GM13977 (cell line): ENCODE data around the gene MEDAG.

ENCODE experiments used
- DNase-seq: peaks from one replicate; pipeline ENCODE4 v3.0.0; 2012; ENCODE audit warnings: low spot score
- in situ Hi-C: fragments of 300-500 bp; cut with MboI; formaldehyde crosslinking; loops from one replicate; pipeline ENCODE4 v1.12.0; 2022; ENCODE audit warnings: low sequenced_read_pairs, low pct_unique_long_range_greater_than_20kb, mixed read lengths, inconsistent platforms; ENCODE audit not compliant: unreplicated experiment
- TF ChIP-seq, protein P1 (sequence below): IDR thresholded peaks from 2 replicates; pipeline ENCODE4 v1.5.1; 2012; ENCODE audit warnings: mild to moderate bottlenecking, control low read depth; ENCODE audit not compliant: insufficient read depth; ENCODE audit errors: extremely low read depth, missing control alignments

MEDAG gene

DNA sequence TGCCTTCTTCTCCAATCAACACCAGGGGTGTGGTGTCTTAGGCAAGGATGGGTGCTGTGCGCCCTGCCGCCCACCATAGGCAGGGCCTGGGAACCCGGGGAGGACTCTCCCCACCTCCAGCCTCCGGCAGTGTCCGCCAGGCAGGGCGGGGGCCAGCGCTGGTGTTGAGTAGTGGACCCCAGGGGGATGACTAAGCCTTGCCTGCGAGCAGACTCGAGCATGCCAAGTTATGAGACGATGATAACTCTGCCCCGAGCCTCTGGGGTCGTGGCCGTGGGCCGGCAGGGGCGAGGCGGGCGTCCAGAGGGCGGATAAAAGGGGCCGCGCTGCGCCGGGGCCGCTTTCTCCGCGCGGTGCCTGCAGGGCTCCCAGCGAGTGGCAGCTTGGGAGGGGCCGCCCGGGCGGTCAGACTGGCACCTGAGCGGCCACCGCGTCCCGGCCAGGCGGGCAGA, at the start of gene MEDAG:
TSS of gene MEDAG (plus strand) at position 340 of the 452 bp plus-strand sequence. CDS start 245 bp downstream, outside the sequence.
- TF ChIP-seq, protein P1, sequence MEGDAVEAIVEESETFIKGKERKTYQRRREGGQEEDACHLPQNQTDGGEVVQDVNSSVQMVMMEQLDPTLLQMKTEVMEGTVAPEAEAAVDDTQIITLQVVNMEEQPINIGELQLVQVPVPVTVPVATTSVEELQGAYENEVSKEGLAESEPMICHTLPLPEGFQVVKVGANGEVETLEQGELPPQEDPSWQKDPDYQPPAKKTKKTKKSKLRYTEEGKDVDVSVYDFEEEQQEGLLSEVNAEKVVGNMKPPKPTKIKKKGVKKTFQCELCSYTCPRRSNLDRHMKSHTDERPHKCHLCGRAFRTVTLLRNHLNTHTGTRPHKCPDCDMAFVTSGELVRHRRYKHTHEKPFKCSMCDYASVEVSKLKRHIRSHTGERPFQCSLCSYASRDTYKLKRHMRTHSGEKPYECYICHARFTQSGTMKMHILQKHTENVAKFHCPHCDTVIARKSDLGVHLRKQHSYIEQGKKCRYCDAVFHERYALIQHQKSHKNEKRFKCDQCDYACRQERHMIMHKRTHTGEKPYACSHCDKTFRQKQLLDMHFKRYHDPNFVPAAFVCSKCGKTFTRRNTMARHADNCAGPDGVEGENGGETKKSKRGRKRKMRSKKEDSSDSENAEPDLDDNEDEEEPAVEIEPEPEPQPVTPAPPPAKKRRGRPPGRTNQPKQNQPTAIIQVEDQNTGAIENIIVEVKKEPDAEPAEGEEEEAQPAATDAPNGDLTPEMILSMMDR, result no peak
- in situ Hi-C loops, result no loop called here
- DNase-seq, result no peak

DNA sequence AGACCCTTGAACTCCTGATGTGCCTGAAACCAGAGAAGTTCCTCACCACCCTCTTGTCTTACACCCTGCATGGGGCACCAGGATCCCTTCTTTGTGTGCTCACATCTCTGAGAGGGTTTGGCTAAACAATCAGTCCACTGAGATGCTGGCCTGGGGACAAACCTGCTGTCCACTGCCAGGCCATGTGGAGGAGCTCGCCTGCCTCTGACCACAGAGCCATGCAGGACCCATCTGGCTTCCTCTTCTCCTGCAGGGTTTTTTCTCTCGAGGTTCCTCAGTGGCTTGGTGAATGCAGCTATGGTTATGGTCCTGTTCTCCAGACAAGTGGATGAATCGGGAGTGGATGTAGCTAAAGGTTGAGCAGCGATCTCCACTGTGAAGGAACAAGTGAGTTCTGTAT, 49.1 kb upstream of the MEDAG start:
- no peak for DNase-seq
- in situ Hi-C loops, result no loop called here
- TF ChIP-seq, protein P1, result no peak

DNA sequence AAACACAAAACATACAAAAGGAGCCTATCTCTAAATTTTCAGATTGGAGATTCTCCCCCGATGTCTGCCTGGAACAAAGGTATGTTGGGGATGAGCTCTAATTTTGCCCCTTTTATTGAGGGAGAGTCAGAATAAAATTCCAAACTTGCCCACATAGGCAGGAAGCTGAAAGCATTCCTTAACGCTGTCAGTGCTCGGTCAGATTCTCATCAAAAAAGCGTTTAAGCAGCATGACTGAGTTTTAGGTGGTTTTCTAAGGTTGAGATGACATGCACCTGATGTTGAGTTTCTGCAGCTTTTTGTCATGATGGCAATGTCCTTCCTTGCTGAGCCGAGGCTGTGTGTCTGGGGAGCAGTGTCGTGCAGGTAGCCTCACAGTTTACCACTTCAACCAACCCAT, 48.4 kb upstream of the MEDAG start:
- in situ Hi-C loops, result no loop called here
- DNase-seq, result no peak
- TF ChIP-seq, protein P1, result no peak

DNA sequence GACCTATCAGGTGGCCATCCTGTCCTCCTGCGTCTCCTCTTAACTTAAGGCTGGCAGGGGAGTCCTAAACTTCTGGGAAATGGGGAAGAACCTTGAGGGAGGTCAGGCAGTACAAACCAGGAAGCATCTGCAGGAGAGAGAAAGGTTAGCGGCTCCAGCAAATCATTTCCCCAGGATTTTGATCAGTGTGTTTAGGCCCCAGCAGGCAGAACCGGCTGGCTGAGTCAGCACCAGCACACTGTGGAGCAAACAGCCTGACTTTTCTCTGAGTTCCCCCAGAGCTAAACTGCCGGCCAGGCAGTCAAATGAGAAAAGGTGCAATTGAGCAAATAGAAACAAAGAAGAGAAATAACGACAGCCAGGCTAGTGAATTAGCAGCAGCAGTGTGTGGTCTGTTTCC, 46.7 kb upstream of the MEDAG start:
- in situ Hi-C loops, result no loop called here
- TF ChIP-seq, protein P1, result no peak
- DNase-seq, result no peak

DNA sequence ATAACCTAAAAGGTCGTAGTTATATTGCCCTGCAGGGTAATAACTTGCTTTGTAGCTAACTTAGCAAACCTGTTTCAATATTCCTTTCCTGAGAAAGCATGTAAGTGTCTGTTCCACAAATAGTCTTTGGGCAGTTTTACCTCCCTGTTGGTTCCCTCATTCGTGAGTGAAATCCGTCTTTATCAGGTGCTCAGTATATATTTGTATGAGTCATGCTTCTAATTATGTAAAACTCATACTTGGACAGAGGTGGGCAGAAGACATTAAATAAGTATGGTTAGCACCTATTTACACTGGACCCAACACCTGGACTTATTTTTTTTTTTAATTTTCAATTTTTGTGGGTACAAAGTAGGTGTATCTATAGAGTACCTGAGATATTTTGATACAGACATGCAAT, 44.9 kb upstream of the MEDAG start:
- in situ Hi-C loops, result no loop called here
- DNase-seq, result no peak
- TF ChIP-seq, protein P1, result no peak

DNA sequence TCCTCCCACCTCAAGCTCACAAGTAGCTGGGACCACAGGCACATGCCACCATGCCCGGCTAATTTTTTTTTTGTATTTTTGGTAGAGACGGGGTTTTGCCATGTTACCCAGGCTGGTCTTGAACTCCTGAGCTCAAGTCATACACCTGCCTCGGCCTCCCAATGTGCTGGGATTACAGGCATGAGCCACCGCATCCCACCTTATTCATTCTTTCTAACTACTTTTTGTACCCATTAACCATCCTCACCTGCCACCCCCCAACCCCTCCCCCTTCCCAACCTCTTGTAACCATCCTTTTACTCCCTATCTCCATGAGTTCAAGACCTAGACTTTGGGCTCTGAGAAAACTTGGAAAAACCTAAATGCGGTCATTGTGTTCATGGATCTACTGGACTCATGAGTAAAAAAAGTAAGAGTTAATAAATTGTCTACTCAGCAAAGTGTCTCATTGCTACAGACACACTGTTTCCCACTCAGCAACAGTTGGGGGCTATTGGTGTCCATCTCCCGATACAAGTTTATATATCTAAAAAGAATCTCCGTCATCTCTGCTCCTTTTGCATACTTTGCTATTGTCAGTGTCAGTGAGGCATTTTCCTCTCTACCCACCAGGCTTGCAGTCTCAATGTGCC, 44.1 kb upstream of the MEDAG start:
- TF ChIP-seq, protein P1, result no peak
- in situ Hi-C loops, result no loop called here
- DNase-seq, result no peak
